HCT116 (cell line): ENCODE results near the gene KCTD4. TPM values are rescaled to one million over a fixed set of nuclear protein-coding genes. Genes with fewer than 3 reads are reported as not detected.

ENCODE experiments used
- ATAC-seq: fragments of 200-7000 bp; cut with Tn5 transposase; 2 replicates; pipeline ENCODE4 v1.9.1; 2020; ENCODE audit warnings: mild to moderate bottlenecking, moderate library complexity
- BruUV-seq: library from RNA; stranded (reverse); fragments of 400-500 nt; replicated peaks from 2 replicates; lab custom pipeline; 2021; lab: Mats Ljungman, UMichigan
- CTCF ChIA-PET: fragments of 300-600 bp; sonication (Branson Sonifier 250); formaldehyde crosslinking; loops from one replicate; lab custom pipeline; 2021; ENCODE audit warnings: antibody characterized with exemption; lab: Charles Lee
- POLR2A ChIA-PET: fragments of 300-600, 350-600 bp; sonication (Branson Sonifier 250); formaldehyde crosslinking; loops from one replicate; lab custom pipeline; 2021; ENCODE audit warnings: antibody characterized with exemption; lab: Charles Lee
- RAD21 ChIA-PET, 2 experiments: fragments of 300-600 bp; sonication (Branson Sonifier 250); formaldehyde crosslinking; loops; one replicate each; lab custom pipeline; 2023; ENCODE audit warnings: low total read pairs in 2 of 2; ENCODE audit not compliant: uncharacterized antibody in 2 of 2, unreplicated experiment in 2 of 2, low non-redundant PET in 1 of 2; lab: Charles Lee
- DNase-seq: peaks from one replicate; pipeline ENCODE4 v3.0.0-alpha.2; 2010; ENCODE audit warnings: low read depth, low spot score
- H2AFZ ChIP-seq: fragments of 200-600 bp; shearing (Covaris generic), sonication (generic); 2 replicates; pipeline ENCODE4 v1.6.1; 2017; ENCODE audit warnings: low read depth, mixed run types, mixed read lengths, antibody characterized with exemption, low read length; ENCODE audit not compliant: poor library complexity, severe bottlenecking
- H3K27ac ChIP-seq: 2 replicates; pipeline ENCODE4 v1.5.1; 2012; ENCODE audit warnings: low read depth, low read length
- H3K27me3 ChIP-seq: fragments of 200-600 bp; sonication (generic); 2 replicates; pipeline ENCODE4 v1.6.1; 2016; ENCODE audit warnings: mixed run types, low read length, mixed read lengths; ENCODE audit not compliant: insufficient read depth
- H3K36me3 ChIP-seq, 2 experiments: fragments of 200-500 bp in 1 of 2; fragments of 200-600 bp in 1 of 2; sonication (Bioruptor generic) in 1 of 2; sonication (generic) in 1 of 2; 2 replicates each; pipeline versions ENCODE4 v1.5.1 to v1.6.1; 2014 to 2016; ENCODE audit warnings: low read length in 2 of 2, inconsistent platforms in 1 of 2, mixed read lengths in 1 of 2, mixed run types in 1 of 2; ENCODE audit not compliant: insufficient read depth in 2 of 2, control insufficient read depth in 1 of 2
- H3K4me1 ChIP-seq, 2 experiments: fragments of 200-600 bp in 1 of 2; sonication (generic) in 1 of 2; 2 replicates each; pipeline versions ENCODE4 v1.5.1 to v1.6.1; 2012 to 2017; ENCODE audit warnings: low read length in 2 of 2, inconsistent platforms in 1 of 2, mild to moderate bottlenecking in 1 of 2, mixed read lengths in 1 of 2, mixed run types in 1 of 2, moderate library complexity in 1 of 2; ENCODE audit not compliant: insufficient read depth in 2 of 2, control insufficient read depth in 1 of 2
- H3K4me2 ChIP-seq: fragments of 200-600 bp; sonication (generic); 2 replicates; pipeline ENCODE4 v1.6.1; 2017; ENCODE audit warnings: mixed run types, low read length, mixed read lengths
- H3K4me3 ChIP-seq, 2 experiments: fragments of 200-600 bp in 1 of 2; sonication (generic) in 1 of 2; replicated peaks in 1 of 2; 2 replicates each; pipeline ENCODE4 v1.5.1; 2011 to 2016; ENCODE audit warnings: low read length in 2 of 2, control low read depth in 1 of 2, low read depth in 1 of 2, mild to moderate bottlenecking in 1 of 2, mixed read lengths in 1 of 2, mixed run types in 1 of 2
- H3K79me2 ChIP-seq: fragments of 200-600 bp; sonication (generic); 2 replicates; pipeline ENCODE4 v1.6.1; 2017; ENCODE audit warnings: mild to moderate bottlenecking, mixed run types, low read length, moderate library complexity, mixed read lengths; ENCODE audit not compliant: insufficient read depth
- H3K9ac ChIP-seq: fragments of 200-600 bp; sonication (generic); 2 replicates; pipeline ENCODE4 v1.6.1; 2016; ENCODE audit warnings: low read length, mixed read lengths
- H3K9me2 ChIP-seq: fragments of 200-600 bp; sonication (generic), shearing (Covaris generic); 2 replicates; pipeline ENCODE4 v1.6.1; 2017; ENCODE audit warnings: mixed run types, mild to moderate bottlenecking, moderate library complexity; ENCODE audit not compliant: insufficient read depth
- H3K9me3 ChIP-seq, 2 experiments: fragments of 200-500 bp in 1 of 2; fragments of 200-600 bp in 1 of 2; sonication (Bioruptor generic) in 1 of 2; sonication (generic) in 1 of 2; 2 replicates each; pipeline ENCODE4 v1.6.1; 2014 to 2017; ENCODE audit warnings: low read length in 2 of 2, mixed read lengths in 2 of 2, inconsistent platforms in 1 of 2, low read depth in 1 of 2, mild to moderate bottlenecking in 1 of 2, mixed run types in 1 of 2, moderate library complexity in 1 of 2; ENCODE audit not compliant: control insufficient read depth in 1 of 2, insufficient read depth in 1 of 2
- H4K20me1 ChIP-seq: fragments of 200-600 bp; sonication (generic), shearing (Covaris generic); 2 replicates; pipeline ENCODE4 v1.6.1; 2017; ENCODE audit warnings: mixed run types, mild to moderate bottlenecking, moderate library complexity; ENCODE audit not compliant: insufficient read depth
- ATF3 ChIP-seq: IDR thresholded peaks from 2 replicates; pipeline ENCODE4 v1.6.1; 2012
- CBX3 ChIP-seq: IDR thresholded peaks from 2 replicates; pipeline ENCODE4 v1.6.1; 2012; ENCODE audit warnings: low read depth
- CTCF ChIP-seq, 3 experiments: fragments of 200-600 bp in 1 of 3; sonication (generic) in 1 of 3; IDR thresholded peaks in 2 of 3; conservative IDR thresholded peaks in 1 of 3; 2 replicates each; pipeline ENCODE4 v1.5.1; 2012 to 2017; ENCODE audit warnings: low read depth in 2 of 3, low read length in 2 of 3, antibody characterized with exemption in 1 of 3, borderline replicate concordance in 1 of 3, control low read depth in 1 of 3, mild to moderate bottlenecking in 1 of 3, mixed read lengths in 1 of 3, mixed run types in 1 of 3, moderate library complexity in 1 of 3; ENCODE audit not compliant: insufficient read depth in 1 of 3
- EGR1 ChIP-seq: IDR thresholded peaks from 2 replicates; pipeline ENCODE4 v1.6.1; 2012; ENCODE audit warnings: low read depth
- ELF1 ChIP-seq: IDR thresholded peaks from 2 replicates; pipeline ENCODE4 v1.6.1; 2012; ENCODE audit warnings: low read depth, borderline replicate concordance
- EZH2 ChIP-seq: fragments of 200-600 bp; sonication (generic); IDR thresholded peaks from 2 replicates; pipeline ENCODE4 v1.6.1; 2017; ENCODE audit warnings: antibody characterized with exemption, mixed run types
- EZH2phosphoT487 ChIP-seq: fragments of 200-600 bp; IDR thresholded peaks from 2 replicates; pipeline ENCODE4 v1.6.1; 2018; ENCODE audit warnings: antibody characterized with exemption, borderline replicate concordance
- FOSL1 ChIP-seq: IDR thresholded peaks from 2 replicates; pipeline ENCODE4 v1.6.1; 2012; ENCODE audit warnings: low read depth
- JUND ChIP-seq: IDR thresholded peaks from 2 replicates; pipeline ENCODE4 v1.6.1; 2012
- POLR2A ChIP-seq: IDR thresholded peaks from 2 replicates; pipeline ENCODE4 v1.7.0; 2011; ENCODE audit warnings: borderline replicate concordance; ENCODE audit not compliant: insufficient read depth, insufficient read length; ENCODE audit errors: extremely low read depth
- RAD21 ChIP-seq: IDR thresholded peaks from 2 replicates; pipeline ENCODE4 v1.6.1; 2012; ENCODE audit warnings: low read depth, mild to moderate bottlenecking
- REST ChIP-seq: IDR thresholded peaks from 2 replicates; pipeline ENCODE4 v1.6.1; 2012; ENCODE audit warnings: low read depth
- SIN3A ChIP-seq: IDR thresholded peaks from 2 replicates; pipeline ENCODE4 v1.6.1; 2012; ENCODE audit warnings: low read depth
- SRF ChIP-seq: IDR thresholded peaks from 2 replicates; pipeline ENCODE4 v1.6.1; 2012; ENCODE audit warnings: low read depth
- TCF7L2 ChIP-seq: IDR thresholded peaks from 2 replicates; pipeline ENCODE4 v1.7.0; 2011; ENCODE audit warnings: borderline replicate concordance, inconsistent platforms; ENCODE audit not compliant: insufficient read depth, insufficient read length; ENCODE audit errors: extremely low read depth
- ZFX ChIP-seq: fragments of 450-650 bp; IDR thresholded peaks from 2 replicates; pipeline ENCODE4 v1.6.1; 2017
- ZNF274 ChIP-seq: fragments of 200-500 bp; sonication (Bioruptor generic); IDR thresholded peaks from 2 replicates; pipeline ENCODE4 v1.6.1; 2014; ENCODE audit warnings: mild to moderate bottlenecking, low read depth, low read length, inconsistent platforms
- intact Hi-C: fragments of 100-400 bp; cut with micrococcal nuclease; formaldehyde crosslinking; loops from 2 replicates; pipeline ENCODE4 v1.10.0; 2022
- total RNA-seq: library from RNA; stranded (reverse); gene quantifications from one replicate; pipeline ENCODE4 v1.2.1, GENCODE V29; 2021; ENCODE audit not compliant: unreplicated experiment

KCTD4 gene
- total RNA-seq, 1 experiment from 2014 or later, result not detected

DNA sequence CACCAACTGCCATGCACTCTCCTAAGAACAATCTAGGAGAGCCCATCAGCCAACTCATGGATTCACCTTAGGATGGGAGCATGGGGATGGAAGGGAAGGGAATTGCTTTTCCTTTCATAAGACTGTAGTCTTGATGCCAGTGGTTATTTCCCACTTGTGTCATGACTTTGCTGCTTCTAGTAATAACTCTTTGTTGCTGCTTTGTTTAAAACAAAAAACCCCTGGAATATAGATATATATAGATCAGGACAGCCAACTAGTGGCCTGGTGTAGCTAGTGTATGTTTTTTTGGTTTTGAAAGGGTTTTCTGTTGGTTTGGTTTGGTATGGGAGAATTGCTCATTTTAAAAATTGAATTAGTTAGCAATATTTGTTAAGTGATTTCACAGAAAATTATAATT is 39.3 kb upstream of the KCTD4 start:
- Histone ChIP-seq H3K4me3 (no peak overlapping the region), H3K36me3 (no peaks in the 10 kb centered on the region)

More for the DNA sequence above, 39.3 kb upstream of the KCTD4 start:
- RAD21 ChIA-PET, result interaction anchor here in 1 of 2 experiments (0.7 kb wide), 1 partner anchor 161 kb away, joined by 4 read pairs; no protein-coding TSS in a partner anchor
- intact Hi-C loops, result no loop called here
- TF ChIP-seq CBX3 (no peak), CTCF (IDR thresholded peaks at IDR 0.05 in 2 of 3, conservative IDR thresholded peaks at IDR 0.05 in 1 of 3; ENCODE audit: borderline replicate concordance in 1 of 3, insufficient read depth in 1 of 3, low read depth in 2 of 3, low read length in 2 of 3) (peak in 1 of 3 experiments; percentile 30; a peak in 2 of 6 replicates), SRF (no peak), EZH2phosphoT487 (no peak), SIN3A (no peak), EGR1 (no peak), ATF3 (no peak), ELF1 (no peak), JUND (no peak), ZNF274 (no peak), REST (no peak), EZH2 (no peak), TCF7L2 (no peak), ZFX (no peak), RAD21 (0 out of 2 replicates have a peak, but pooled peaks have one; percentile 12), POLR2A (no peak), FOSL1 (no peak)
- TF ChIP-seq, all 23 proteins: peak for 2
- Histone ChIP-seq H2AFZ (no peak overlapping the region), H3K27me3 (no peaks in the 10 kb centered on the region), H3K27ac (no peak overlapping the region), H3K79me2 (peaks cover 49% of the 10 kb centered on the region), H3K9ac (no peak overlapping the region), H3K4me2 (no peak overlapping the region), H3K9me2 (no peaks in the 10 kb centered on the region), H3K9me3 (no peaks in the 10 kb centered on the region), H3K4me1 (peaks cover 35 to 69% of the 10 kb centered on the region in 2 experiments), H4K20me1 (no peaks in the 10 kb centered on the region)
- no TSS peak for BruUV-seq
- DNase-seq, result no peak
- no peak for ATAC-seq
- ChIA-PET CTCF (interaction anchor here (1.3 to 3.0 kb wide), 3 partner anchors 9 to 12 kb away, joined by 3 to 7 read pairs (median 4); no protein-coding TSS in a partner anchor), POLR2A (no interaction called here)
